Caco-2 (cell line): Measurements from ENCODE around the gene EPS8L3. TPM values are rescaled to one million over a fixed set of nuclear protein-coding genes. Genes with fewer than 3 reads are reported as not detected.

Experiments
- BruUV-seq: library from RNA; stranded (reverse); fragments of 400-500 nt; replicated peaks from 2 replicates; lab custom pipeline; 2021; lab: Mats Ljungman, UMichigan
- CTCF ChIA-PET: fragments of 300-600 bp; sonication (Branson Sonifier 250); formaldehyde crosslinking; loops from one replicate; lab custom pipeline; 2022; ENCODE audit warnings: antibody characterized with exemption; lab: Charles Lee
- POLR2A ChIA-PET: fragments of 300-600 bp; sonication (Branson Sonifier 250); formaldehyde crosslinking; loops from one replicate; lab custom pipeline; 2022; ENCODE audit warnings: antibody characterized with exemption; lab: Charles Lee
- DNase-seq, 2 experiments: peaks; one replicate each; pipeline versions ENCODE4 v3.0.0 to v3.0.0-alpha.2; 2020 to 2022
- H3K27me3 ChIP-seq: replicated peaks from 2 replicates; pipeline ENCODE4 v1.6.0; 2011; ENCODE audit warnings: low read length; ENCODE audit not compliant: control insufficient read depth, insufficient read depth
- H3K36me3 ChIP-seq: 2 replicates; pipeline ENCODE4 v1.5.1; 2011; ENCODE audit warnings: low read length; ENCODE audit not compliant: control insufficient read depth, insufficient read depth
- H3K4me1 ChIP-seq: fragments of 250-450 bp; sonication (Bioruptor Pico); 2 replicates; pipeline ENCODE4 v1.5.1; 2020; ENCODE audit warnings: mild to moderate bottlenecking
- H3K4me3 ChIP-seq: 2 replicates; pipeline ENCODE4 v1.5.1; 2011; ENCODE audit warnings: low read depth, mild to moderate bottlenecking, control low read depth, low read length
- H3K9me3 ChIP-seq: fragments of 250-450 bp; sonication (Bioruptor Pico); 2 replicates; pipeline ENCODE4 v1.5.1; 2020; ENCODE audit warnings: mild to moderate bottlenecking, moderate library complexity
- H3K27ac Mint-ChIP-seq: one replicate; pipeline ENCODE4 v1.8.0; 2022; ENCODE audit warnings: mixed read lengths; ENCODE audit not compliant: unreplicated experiment
- H3K27me3 Mint-ChIP-seq: one replicate; pipeline ENCODE4 v1.8.0; 2022; ENCODE audit warnings: mixed read lengths; ENCODE audit not compliant: insufficient read depth, unreplicated experiment
- H3K36me3 Mint-ChIP-seq: one replicate; pipeline ENCODE4 v1.8.0; 2022; ENCODE audit warnings: mild to moderate bottlenecking, mixed read lengths; ENCODE audit not compliant: insufficient read depth, unreplicated experiment
- H3K4me1 Mint-ChIP-seq: one replicate; pipeline ENCODE4 v1.8.0; 2022; ENCODE audit warnings: low read depth, mixed read lengths; ENCODE audit not compliant: unreplicated experiment
- H3K4me3 Mint-ChIP-seq: one replicate; pipeline ENCODE4 v1.8.0; 2022; ENCODE audit warnings: mild to moderate bottlenecking, moderate library complexity, mixed read lengths; ENCODE audit not compliant: unreplicated experiment
- H3K9me3 Mint-ChIP-seq: one replicate; pipeline ENCODE4 v1.8.0; 2022; ENCODE audit warnings: mixed read lengths; ENCODE audit not compliant: unreplicated experiment
- intact Hi-C: fragments of 100-400 bp; cut with micrococcal nuclease; formaldehyde crosslinking; loops from one replicate; pipeline ENCODE4 v1.10.0; 2022; ENCODE audit not compliant: unreplicated experiment
- total RNA-seq: library from RNA; stranded (reverse); gene quantifications from 2 replicates; pipeline ENCODE4 v1.2.3, GENCODE V29; 2022
- TF ChIP-seq, protein P1 (sequence below), 2 experiments: fragments of 200-600 bp in 1 of 2; IDR thresholded peaks; 1 replicate in 1 of 2; 2 replicates in 1 of 2; pipeline versions ENCODE4 v1.5.1 to v1.8.0; 2011 to 2022; ENCODE audit warnings: antibody characterized with exemption in 1 of 2, control low read depth in 1 of 2, inconsistent platforms in 1 of 2, low read depth in 1 of 2, low read length in 1 of 2, mild to moderate bottlenecking in 1 of 2, moderate library complexity in 1 of 2; ENCODE audit not compliant: insufficient read depth in 1 of 2, severe bottlenecking in 1 of 2, unreplicated experiment in 1 of 2

EPS8L3 gene
- total RNA-seq, 1 experiment from 2014 or later, result 15.3 TPM

DNA sequence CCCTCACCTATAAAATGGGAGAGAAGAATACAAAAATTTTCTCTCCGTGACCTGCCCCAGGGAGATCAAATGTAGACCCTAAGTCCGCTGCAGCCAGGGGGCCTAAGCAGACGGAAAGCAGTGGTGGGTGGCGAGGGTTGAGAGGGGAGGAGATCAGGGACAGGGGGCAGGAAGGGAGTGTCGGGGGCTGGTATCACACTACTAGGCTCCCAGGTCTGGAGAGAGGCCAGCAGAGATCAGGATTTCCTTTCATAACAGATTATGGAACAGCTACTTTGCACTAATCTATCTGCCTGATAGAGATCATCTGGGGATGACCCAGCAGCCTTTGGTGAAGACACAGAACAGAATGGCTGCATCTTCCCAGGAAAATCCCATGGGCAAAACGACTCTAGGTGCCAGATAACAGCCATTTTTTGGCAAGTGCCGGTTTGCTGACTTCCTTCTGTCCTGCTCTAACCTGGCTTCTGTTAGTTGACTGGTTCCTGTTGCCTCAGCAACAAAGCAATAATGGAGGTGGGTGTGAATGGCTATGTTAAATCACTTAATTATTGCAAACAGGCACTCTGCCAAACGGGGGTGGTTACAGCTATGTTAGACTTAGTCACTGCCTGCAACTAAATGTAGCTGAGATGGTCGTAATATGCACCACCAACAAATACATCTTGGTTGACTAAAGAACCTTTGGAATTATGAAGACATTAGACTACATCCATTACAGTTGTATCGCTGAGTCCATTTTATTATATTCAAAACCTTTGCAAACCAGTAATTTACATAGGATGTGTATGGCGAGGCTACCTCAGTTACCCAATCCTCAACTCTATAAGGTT is 30.0 kb upstream of the EPS8L3 start:
- no TSS peak for BruUV-seq
- H3K27ac Mint-ChIP-seq, result no peak overlapping the region
- DNase-seq, result no peak
- intact Hi-C loops, result no loop called here
- H3K4me1 ChIP-seq, result peaks cover 13% of the 10 kb centered on the region
- no peaks in the 10 kb centered on the region for H3K27me3 ChIP-seq
- TF ChIP-seq, protein P1, sequence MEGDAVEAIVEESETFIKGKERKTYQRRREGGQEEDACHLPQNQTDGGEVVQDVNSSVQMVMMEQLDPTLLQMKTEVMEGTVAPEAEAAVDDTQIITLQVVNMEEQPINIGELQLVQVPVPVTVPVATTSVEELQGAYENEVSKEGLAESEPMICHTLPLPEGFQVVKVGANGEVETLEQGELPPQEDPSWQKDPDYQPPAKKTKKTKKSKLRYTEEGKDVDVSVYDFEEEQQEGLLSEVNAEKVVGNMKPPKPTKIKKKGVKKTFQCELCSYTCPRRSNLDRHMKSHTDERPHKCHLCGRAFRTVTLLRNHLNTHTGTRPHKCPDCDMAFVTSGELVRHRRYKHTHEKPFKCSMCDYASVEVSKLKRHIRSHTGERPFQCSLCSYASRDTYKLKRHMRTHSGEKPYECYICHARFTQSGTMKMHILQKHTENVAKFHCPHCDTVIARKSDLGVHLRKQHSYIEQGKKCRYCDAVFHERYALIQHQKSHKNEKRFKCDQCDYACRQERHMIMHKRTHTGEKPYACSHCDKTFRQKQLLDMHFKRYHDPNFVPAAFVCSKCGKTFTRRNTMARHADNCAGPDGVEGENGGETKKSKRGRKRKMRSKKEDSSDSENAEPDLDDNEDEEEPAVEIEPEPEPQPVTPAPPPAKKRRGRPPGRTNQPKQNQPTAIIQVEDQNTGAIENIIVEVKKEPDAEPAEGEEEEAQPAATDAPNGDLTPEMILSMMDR (IDR thresholded peaks at IDR 0.05; ENCODE audit: insufficient read depth in 1 of 2, low read depth in 1 of 2, low read length in 1 of 2, severe bottlenecking in 1 of 2, unreplicated experiment in 1 of 2), result no peak
- no peaks in the 10 kb centered on the region for H3K27me3 Mint-ChIP-seq
- CTCF ChIA-PET, result interaction anchor here (1.0 kb wide), 1 partner anchor 12 kb away, joined by 3 read pairs; no protein-coding TSS in a partner anchor
- H3K36me3 ChIP-seq, result no peaks in the 10 kb centered on the region
- H3K4me1 Mint-ChIP-seq, result peaks cover 7% of the 10 kb centered on the region
- H3K9me3 Mint-ChIP-seq, result no peaks in the 10 kb centered on the region
- H3K36me3 Mint-ChIP-seq, result no peaks in the 10 kb centered on the region
- no peak overlapping the region for H3K4me3 Mint-ChIP-seq
- no peaks in the 10 kb centered on the region for H3K9me3 ChIP-seq
- POLR2A ChIA-PET, result no interaction called here
- H3K4me3 ChIP-seq, result no peak overlapping the region

DNA sequence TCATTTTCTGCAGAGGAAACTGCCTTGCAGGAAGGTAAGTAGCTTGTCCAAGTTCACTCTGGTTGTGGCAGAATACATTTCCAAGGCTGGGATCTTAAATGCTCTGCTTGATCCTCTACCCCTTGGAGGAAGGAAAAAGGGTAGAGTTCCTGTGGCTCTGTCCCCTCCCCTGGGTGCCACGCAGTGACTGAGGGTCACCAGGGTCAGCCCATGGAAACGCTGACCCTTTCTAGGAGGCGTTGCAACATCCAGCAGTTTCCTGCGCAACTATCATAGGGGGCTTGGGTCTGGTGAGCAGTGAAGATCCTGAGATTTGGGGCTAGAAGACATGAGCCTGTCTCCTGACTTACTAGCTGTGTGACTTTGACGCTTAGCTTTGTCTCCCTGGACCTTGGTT is 29.4 kb upstream of the EPS8L3 start:
- Mint-ChIP-seq H3K36me3 (no peaks in the 10 kb centered on the region), H3K27ac (no peak overlapping the region), H3K4me1 (peaks cover 7% of the 10 kb centered on the region), H3K4me3 (no peak overlapping the region), H3K9me3 (no peaks in the 10 kb centered on the region), H3K27me3 (no peaks in the 10 kb centered on the region)
- POLR2A ChIA-PET, result no interaction called here
- no peaks in the 10 kb centered on the region for H3K36me3 ChIP-seq
- peaks cover 13% of the 10 kb centered on the region for H3K4me1 ChIP-seq
- BruUV-seq, result no TSS peak
- CTCF ChIA-PET, result interaction anchor here (1.0 to 2.2 kb wide), 2 partner anchors 13 to 191 kb away, joined by 3 to 8 read pairs; partner anchors contain the start of gene AHCYL1
- H3K9me3 ChIP-seq, result no peaks in the 10 kb centered on the region
- H3K4me3 ChIP-seq, result no peak overlapping the region
- no peaks in the 10 kb centered on the region for H3K27me3 ChIP-seq
- DNase-seq, result no peak
- TF ChIP-seq, protein P1 (IDR thresholded peaks at IDR 0.05; ENCODE audit: insufficient read depth in 1 of 2, low read depth in 1 of 2, low read length in 1 of 2, severe bottlenecking in 1 of 2, unreplicated experiment in 1 of 2), result no peak
- intact Hi-C loops, result no loop called here

DNA sequence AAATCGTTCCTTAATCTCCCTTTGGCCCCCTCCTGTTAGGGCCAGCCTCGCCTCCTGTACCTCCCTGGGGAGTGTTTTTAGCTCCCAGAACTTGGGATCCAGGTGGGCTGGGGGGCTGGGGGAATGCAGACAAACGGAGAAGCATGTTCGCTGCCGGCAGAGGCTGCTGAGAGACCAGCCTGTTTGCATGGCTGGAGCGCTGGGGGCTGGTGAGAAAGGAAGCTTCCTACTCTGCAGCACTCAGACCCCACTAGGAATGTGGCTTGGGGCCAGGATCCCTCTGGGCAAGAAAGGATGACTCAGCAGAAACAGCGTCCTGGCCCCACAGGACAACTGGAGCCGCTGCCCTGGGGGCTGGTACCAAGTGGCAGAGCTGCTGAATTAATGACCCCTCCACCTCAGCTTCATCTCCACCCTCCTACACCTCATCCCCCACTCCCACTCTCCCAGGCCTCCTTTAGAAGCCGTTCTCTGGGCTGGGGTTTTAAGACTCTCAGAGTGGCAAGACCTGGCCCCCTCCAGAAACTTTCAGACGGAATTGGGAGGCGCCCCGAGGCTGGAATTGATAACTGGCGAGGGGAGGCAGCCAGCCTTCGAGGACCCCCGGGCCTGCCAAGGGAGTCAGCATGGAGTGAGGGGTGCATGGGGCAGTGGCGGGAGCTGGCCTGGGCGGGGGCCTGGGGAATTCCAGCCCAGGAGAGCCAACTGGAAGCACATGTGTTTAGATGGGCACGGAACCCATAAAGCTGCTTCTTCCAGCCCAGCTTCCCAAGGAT is 28.5 kb upstream of the EPS8L3 start:
- H3K4me3 Mint-ChIP-seq, result no peak overlapping the region
- H3K4me3 ChIP-seq, result no peak overlapping the region

More for the DNA sequence above, 28.5 kb upstream of the EPS8L3 start:
- Mint-ChIP-seq H3K27ac (peak overlapping the region; percentile 70), H3K9me3 (no peaks in the 10 kb centered on the region), H3K36me3 (no peaks in the 10 kb centered on the region), H3K27me3 (no peaks in the 10 kb centered on the region), H3K4me1 (peaks cover 7% of the 10 kb centered on the region)
- TF ChIP-seq, protein P1 (IDR thresholded peaks at IDR 0.05; ENCODE audit: insufficient read depth in 1 of 2, low read depth in 1 of 2, low read length in 1 of 2, severe bottlenecking in 1 of 2, unreplicated experiment in 1 of 2), result no peak
- H3K4me1 ChIP-seq, result peaks cover 13% of the 10 kb centered on the region
- no TSS peak for BruUV-seq
- intact Hi-C loops, result no loop called here
- CTCF ChIA-PET, result interaction anchor here (1.0 to 2.2 kb wide), 2 partner anchors 14 to 192 kb away, joined by 3 to 8 read pairs; partner anchors contain the start of gene AHCYL1
- DNase-seq, result peak; percentile 28 to 61
- POLR2A ChIA-PET, result no interaction called here
- H3K9me3 ChIP-seq, result no peaks in the 10 kb centered on the region
- H3K27me3 ChIP-seq, result no peaks in the 10 kb centered on the region
- no peaks in the 10 kb centered on the region for H3K36me3 ChIP-seq
